ENCODE data around the gene ATG7.

Gene ATG7

GRCh38 chr3:11554666-11555065 lies 282.5 kb downstream of the ATG7 start:
- no peak for DNase-seq (ENCODE audit: low read depth)

- no peak for DNase-seq (ENCODE audit: low read depth)
Measured at GRCh38 chr3:11555211-11555782, 283.1 kb downstream of the ATG7 start.

DNA sequence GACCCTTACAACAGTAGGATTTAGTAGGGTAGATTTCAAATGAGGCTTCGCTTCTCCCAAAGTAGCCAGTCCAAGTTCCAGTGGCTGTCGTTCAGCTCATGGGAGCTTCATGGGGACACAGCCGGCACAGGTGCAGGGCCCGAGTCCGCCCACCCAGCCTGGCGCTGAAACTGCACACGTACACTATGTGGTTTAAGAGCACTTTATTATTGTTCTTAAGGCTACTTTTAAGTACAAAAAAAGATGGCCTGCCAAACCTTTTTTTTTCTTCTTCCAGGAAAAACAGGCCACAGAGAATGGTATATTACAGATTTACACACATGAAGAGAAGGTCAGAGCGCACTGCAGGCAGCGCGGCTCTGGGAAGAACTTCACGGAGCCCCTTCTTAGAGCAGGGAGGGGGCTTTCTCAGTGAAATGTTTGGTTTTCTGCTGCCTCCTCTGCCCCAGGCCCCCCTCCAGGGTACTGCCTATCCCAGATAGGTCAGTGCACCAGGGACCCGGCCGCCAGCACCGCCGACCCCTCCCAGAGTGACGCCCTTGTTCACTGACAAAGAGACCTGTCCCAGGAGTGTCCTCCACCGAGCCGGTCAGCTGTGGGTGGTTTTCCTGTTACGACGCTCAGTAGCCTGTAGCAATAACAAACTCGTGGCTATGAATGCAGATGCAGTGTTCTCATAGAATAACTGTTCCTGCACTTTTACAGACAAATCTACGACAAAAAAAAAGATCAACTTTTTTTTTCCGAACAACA lies 283.9 kb downstream of the ATG7 start:
- DNase-seq (ENCODE audit: low read depth) = no peak

DNA sequence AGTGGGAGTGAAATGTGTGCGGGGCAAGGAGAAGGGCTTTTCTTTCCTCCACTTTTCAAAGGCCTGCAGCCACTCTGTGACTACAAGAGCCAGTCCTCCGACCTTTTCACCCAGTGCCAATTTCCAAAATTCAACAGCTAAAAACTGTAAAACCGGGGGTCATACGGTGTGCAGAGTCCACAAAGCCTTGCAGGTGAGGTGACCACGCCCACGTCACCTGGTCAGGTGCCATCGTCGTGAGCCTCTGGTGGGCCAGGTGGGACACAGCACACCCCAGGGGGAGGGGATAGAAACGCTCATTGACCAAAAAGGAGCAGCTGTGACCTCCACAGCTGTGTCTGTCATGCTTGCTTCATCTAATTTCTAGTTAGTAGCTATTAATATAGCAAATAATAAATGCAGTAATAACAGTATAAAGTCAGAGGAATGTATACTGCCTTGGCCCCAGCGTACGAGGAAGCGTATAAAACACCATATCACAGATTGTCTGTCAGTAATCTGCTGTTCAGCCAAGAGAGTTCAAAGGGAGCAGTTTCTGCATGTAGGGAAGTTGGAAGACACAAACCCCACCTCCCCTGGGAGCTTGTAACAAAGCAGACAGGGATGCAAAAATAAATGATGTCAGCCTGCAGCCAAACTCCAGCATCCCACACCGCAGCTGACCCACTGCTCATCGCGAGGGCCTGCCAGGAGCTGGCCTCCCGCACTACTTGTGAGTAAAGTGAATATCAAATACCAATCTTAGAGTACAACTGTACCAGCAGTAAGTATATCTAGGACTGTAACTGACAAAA lies 284.9 kb downstream of the ATG7 start:
- DNase-seq (ENCODE audit: low read depth) = no peak

GRCh38 chr3:11558002-11558401 lies 285.8 kb downstream of the ATG7 start:
- DNase-seq (ENCODE audit: low read depth) = no peak

- DNase-seq (ENCODE audit: low read depth) = no peak
Measured at GRCh38 chr3:11558411-11558903, 286.3 kb downstream of the ATG7 start.

- no peak for DNase-seq (ENCODE audit: low read depth)
Measured at GRCh38 chr3:11558918-11559815, 287.0 kb downstream of the ATG7 start.

DNA sequence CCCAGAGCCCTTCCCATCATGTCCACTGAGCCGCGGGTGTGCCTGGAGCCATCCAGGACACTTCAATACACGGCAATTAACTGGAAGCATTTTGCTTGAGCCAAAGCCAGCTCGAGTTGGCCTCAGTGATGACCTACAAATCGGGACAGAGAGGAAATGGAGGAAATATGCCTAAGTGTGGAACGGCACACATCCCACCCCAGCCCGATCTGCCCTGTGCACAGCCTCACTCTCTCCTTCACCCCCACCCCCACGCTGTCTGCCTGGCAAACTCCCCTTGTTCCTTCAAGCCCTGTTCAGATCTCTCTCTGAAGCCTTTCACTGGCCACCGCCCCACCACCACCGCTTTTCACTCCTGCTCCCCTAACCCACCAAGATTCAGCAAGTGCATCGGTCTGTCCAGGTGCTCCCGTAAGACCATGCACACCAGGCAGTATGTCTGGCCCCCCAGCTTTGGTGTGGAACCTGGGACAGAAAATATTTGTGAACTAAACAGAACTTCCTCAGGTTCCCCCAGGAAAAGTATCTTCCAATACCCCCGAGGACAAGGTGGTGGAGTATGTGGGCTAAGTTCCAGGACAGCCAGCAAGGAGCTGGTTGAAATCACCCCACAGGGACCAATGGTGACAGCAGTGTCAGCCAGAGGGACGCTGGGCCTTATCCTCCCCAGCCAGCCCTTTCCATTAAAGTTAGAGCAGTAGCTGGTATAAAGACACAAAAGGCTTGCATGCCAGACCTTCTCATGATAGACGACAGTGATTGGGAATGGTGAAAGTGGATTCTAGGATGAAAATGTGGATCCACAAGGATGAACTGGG lies 287.8 kb downstream of the ATG7 start:
- no peak for DNase-seq (ENCODE audit: low read depth)

DNA sequence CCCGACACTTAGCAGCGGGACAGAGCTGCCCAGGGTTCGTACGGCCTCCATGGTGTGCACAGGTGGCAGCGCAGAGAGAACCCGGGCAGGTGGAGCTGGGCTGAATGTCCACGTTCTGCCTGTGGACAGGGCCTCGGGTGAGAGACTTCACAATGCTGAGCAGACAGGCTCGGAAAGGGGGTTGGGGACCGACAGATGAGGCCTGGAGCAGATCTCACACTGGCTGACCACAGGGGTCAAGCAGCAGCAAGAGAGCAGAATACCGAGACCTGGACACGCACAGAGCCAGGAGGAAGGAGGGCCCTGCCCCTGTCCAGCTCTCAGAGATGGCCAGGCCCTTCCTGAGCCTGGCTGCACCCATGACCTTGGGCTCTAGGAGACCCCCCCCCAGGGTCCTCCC lies 288.5 kb downstream of the ATG7 start:
- DNase-seq (ENCODE audit: low read depth) = no peak

DNA sequence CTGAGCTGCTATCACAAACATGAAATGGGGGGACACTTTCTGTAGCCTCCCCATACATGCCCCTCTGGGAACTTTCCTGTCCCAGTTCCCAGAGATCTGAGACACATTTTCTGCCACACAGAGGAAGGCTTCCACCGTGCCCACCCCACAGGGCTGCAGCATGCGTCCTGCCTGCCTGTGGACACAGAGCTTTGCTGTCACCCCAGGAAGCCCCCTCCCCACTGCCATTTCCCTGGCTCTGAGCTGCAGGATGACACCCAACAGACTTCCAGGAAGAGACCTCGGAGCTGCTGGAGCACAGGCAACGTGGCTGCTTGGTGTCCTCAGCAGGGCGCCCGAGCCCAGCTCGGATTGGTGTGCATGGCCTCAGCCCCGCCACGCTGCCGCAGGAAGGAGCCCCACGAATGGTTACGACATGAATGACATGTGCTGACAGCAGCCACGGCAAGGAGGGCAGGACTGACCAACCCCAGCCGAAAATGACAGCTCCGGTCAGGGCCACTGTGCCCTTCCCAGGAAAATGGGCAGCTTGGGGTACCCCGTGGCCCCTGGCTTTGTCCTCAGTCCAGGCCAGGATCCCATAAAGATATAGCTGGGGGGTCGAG lies 290.2 kb downstream of the ATG7 start:
- DNase-seq (ENCODE audit: low read depth) = no peak

GRCh38 chr3:11563159-11563864 lies 291.1 kb downstream of the ATG7 start:
- DNase-seq (ENCODE audit: low read depth) = no peak

DNA sequence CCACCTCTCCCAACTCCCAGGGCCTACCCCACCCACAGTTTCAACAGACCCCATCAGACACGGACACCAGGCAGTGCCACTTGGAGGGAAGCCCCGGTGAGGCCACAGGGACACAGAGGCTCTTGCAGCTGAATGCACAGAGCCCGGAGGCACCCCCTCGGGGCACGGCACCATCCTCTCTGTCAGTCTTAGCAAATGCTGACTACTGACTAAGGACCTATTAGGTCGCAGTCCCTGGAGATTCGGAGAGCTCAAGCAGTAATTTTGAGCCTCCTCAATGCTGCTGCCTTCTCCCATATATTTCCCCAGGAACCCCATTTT lies 291.6 kb downstream of the ATG7 start:
- no peak for DNase-seq (ENCODE audit: low read depth)

GRCh38 chr3:11564577-11565001 lies 292.4 kb downstream of the ATG7 start:
- DNase-seq (ENCODE audit: low read depth) = no peak

GRCh38 chr3:11565072-11565471 lies 292.9 kb downstream of the ATG7 start:
- no peak for DNase-seq (ENCODE audit: low read depth)

- no peak for DNase-seq (ENCODE audit: low read depth)
Measured at GRCh38 chr3:11565492-11565891, 293.3 kb downstream of the ATG7 start.

DNA sequence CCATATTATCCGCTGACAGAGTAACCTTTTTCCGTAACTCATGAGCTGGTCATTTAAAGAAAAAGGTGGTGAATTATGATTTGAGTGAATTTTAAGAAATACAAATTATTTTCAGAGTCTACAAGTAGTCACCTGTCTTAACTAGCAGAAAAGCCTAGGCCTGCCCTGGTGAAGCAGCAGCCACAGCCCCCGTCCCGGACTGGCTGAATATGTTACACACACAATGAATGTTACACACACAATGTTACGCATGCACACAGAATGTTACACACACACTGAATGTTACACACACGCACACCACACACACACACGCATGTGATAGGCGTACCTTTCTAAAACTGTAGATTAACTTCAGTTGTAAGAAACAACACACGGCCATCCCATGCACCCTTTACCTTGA lies 293.7 kb downstream of the ATG7 start:
- DNase-seq (ENCODE audit: low read depth) = no peak

GRCh38 chr3:11566478-11566877 lies 294.3 kb downstream of the ATG7 start:
- no peak for DNase-seq (ENCODE audit: low read depth)

- no peak for DNase-seq (ENCODE audit: low read depth)
Measured at GRCh38 chr3:11566916-11567315, 294.7 kb downstream of the ATG7 start.

DNA sequence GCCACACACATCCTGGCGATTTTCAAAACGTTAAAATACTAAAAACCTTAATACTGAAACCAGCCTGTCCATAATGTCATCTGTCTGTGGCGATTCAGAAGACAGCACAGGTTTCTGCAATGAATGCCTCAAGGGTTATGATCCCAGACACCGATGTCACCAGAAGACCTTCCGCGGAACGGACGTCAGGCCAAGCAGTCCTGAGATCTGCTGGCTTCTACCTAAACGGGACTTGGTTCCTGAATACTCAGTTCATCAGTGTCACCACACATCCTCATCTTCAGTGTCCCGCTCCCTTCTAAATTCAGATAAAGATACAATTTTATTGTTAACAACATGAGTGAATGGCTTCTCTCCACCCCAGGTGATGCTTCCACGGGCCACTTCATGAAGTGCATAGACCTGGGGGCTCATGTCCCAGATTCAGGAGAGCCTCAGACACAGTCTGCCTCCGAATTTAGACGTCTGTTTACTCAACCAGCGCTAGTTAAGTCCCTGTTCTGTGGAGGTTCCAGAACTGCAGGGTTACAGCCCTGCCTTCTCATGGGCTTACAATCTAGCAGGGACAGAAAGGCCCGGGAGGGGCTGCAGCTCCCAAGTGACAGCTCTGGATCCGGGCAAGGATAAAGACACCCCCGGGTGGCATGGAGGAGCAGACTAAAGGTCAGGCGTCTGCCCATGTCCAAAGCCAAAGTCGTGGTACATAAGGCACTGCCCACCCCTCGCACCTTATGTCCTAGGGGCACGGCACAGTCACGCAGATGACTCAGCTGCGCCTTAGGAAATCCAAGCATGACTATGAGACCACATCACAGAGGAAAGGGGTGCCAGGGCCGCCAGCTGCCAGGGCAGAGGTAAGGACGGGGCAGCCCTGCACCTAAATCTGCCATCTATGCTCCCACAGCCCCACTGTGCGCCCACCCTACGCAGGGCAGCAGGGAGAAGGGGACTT lies 295.6 kb downstream of the ATG7 start:
- no peak for DNase-seq (ENCODE audit: low read depth)

Measured in stimulated activated CD8-positive, alpha-beta memory T cell treated with anti-CD3 and anti-CD28 coated beads, Interleukin-15, amount 100 ng/mL, for 24 hours (primary cell).